Prostate gland (tissue), 2 donors: ENCODE results near the gene COL4A1.

Experiments used
- POLR2A ChIP-seq: fragments of 450-650 bp; IDR thresholded peaks from one replicate; pipeline ENCODE4 v1.6.1; 2016; ENCODE audit warnings: antibody characterized with exemption, mild to moderate bottlenecking
- POLR2AphosphoS5 ChIP-seq: sonication (generic); formaldehyde crosslinking; IDR thresholded peaks from one replicate; pipeline ENCODE4 v1.6.1; 2017; ENCODE audit warnings: antibody characterized with exemption
- TF ChIP-seq, protein P1 (sequence below), 4 experiments: fragments of 200-600 bp in 2 of 4; fragments of 450-650 bp in 2 of 4; sonication (generic) in 2 of 4; IDR thresholded peaks; 1 replicate in 3 of 4; 2 replicates in 1 of 4; pipeline ENCODE4 v1.5.1; 2016 to 2019; ENCODE audit warnings: antibody characterized with exemption in 4 of 4, mild to moderate bottlenecking in 2 of 4, moderate library complexity in 2 of 4

DNA sequence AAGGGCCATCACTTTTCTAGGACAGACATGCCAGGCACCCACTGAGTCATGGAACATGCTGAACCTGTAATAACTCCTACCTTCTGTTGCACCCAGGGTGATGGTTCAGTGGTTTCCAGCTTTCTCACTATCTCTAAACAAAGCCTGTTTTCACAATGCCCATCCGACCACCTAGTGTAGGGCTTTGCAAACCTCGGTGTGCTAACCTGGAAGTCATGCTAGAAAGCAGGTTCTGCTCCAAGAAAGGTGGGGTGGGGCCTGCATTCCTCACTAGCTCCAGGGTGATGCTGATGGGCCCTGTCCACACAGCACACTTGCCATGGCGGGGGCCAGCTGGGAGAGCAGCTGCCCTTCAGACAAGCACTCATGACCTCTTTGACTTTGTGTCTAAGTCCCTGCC, 43.6 kb upstream of the COL4A1 start:
- TF ChIP-seq, protein P1, sequence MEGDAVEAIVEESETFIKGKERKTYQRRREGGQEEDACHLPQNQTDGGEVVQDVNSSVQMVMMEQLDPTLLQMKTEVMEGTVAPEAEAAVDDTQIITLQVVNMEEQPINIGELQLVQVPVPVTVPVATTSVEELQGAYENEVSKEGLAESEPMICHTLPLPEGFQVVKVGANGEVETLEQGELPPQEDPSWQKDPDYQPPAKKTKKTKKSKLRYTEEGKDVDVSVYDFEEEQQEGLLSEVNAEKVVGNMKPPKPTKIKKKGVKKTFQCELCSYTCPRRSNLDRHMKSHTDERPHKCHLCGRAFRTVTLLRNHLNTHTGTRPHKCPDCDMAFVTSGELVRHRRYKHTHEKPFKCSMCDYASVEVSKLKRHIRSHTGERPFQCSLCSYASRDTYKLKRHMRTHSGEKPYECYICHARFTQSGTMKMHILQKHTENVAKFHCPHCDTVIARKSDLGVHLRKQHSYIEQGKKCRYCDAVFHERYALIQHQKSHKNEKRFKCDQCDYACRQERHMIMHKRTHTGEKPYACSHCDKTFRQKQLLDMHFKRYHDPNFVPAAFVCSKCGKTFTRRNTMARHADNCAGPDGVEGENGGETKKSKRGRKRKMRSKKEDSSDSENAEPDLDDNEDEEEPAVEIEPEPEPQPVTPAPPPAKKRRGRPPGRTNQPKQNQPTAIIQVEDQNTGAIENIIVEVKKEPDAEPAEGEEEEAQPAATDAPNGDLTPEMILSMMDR (IDR thresholded peaks at IDR 0.05): no peak
- TF ChIP-seq POLR2AphosphoS5 (no peak), POLR2A (no peak)
